Kidney epithelial cell (primary cell): ENCODE results near the gene SMAD6. TPM values are rescaled to one million over a fixed set of nuclear protein-coding genes. Genes with fewer than 3 reads are reported as not detected.

ENCODE experiments used
- DNase-seq: peaks from one replicate; pipeline ENCODE4 v3.0.0-alpha.2; 2010; ENCODE audit warnings: low read depth
- H3K27me3 ChIP-seq: 2 replicates; pipeline ENCODE4 v1.6.0; 2011; ENCODE audit warnings: low read length; ENCODE audit not compliant: control insufficient read depth, insufficient read depth
- H3K36me3 ChIP-seq: 2 replicates; pipeline ENCODE4 v1.5.1; 2011; ENCODE audit warnings: low read length; ENCODE audit not compliant: control insufficient read depth, insufficient read depth
- H3K4me3 ChIP-seq: 2 replicates; pipeline ENCODE4 v1.5.1; 2011; ENCODE audit warnings: low read depth, mild to moderate bottlenecking, control low read depth, low read length
- total RNA-seq: library from RNA; depleted of rRNA; stranded (reverse); fragments of >200 nt; gene quantifications from 2 replicates; pipeline ENCODE4 v1.2.3, GENCODE V29; 2015
- TF ChIP-seq, protein P1 (sequence below): IDR thresholded peaks from 2 replicates; pipeline ENCODE4 v1.5.1; 2011; ENCODE audit warnings: mild to moderate bottlenecking, moderate library complexity, low read length, control low read depth, inconsistent platforms; ENCODE audit not compliant: insufficient read depth, poor library complexity, severe bottlenecking

Gene SMAD6
- total RNA-seq, 1 donor from 2014 or later: 8.3 TPM

DNA sequence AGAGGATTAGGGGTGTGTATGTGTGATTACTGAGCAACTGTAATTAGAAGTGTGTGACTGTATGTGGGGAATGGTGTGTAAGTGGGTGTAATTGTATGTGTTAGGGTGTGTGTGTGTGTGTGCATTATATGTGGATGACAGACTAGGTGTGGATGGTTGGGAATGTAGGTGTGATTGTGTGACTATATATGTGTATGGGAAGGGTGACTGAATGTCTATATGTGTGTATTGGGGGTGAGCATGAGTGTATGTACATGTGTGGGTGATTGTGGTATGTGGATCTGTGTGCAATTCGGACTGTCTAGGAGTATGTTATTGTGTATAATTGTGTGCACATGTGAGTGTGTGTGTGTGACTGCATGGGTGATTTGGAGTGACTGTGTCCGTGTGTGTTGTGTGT is 43.2 kb upstream of the SMAD6 start:
- Histone ChIP-seq H3K4me3 (no peak overlapping the region), H3K27me3 (peaks cover 4% of the 10 kb centered on the region), H3K36me3 (no peaks in the 10 kb centered on the region)
- no peak for DNase-seq
- TF ChIP-seq, protein P1, sequence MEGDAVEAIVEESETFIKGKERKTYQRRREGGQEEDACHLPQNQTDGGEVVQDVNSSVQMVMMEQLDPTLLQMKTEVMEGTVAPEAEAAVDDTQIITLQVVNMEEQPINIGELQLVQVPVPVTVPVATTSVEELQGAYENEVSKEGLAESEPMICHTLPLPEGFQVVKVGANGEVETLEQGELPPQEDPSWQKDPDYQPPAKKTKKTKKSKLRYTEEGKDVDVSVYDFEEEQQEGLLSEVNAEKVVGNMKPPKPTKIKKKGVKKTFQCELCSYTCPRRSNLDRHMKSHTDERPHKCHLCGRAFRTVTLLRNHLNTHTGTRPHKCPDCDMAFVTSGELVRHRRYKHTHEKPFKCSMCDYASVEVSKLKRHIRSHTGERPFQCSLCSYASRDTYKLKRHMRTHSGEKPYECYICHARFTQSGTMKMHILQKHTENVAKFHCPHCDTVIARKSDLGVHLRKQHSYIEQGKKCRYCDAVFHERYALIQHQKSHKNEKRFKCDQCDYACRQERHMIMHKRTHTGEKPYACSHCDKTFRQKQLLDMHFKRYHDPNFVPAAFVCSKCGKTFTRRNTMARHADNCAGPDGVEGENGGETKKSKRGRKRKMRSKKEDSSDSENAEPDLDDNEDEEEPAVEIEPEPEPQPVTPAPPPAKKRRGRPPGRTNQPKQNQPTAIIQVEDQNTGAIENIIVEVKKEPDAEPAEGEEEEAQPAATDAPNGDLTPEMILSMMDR: no peak

DNA sequence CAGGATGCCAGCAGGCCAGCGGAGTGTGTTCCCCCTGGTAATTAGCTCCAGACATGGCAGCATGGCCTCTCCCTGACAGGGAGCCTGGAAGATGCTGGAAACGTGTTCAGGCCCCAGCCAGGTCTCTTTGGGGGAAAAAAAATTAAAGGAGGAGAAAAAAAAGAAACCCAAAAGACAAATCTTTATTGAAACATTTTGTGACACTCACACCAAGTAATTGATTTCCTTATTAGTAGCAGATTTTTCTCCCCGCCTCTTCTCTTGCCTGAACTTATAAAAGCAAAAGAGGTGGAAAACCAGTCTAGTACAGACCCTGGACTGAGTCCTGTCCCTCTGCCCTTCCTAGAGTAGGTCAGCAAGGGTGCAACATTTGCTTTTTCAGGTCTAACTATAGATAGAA is 42.7 kb upstream of the SMAD6 start:
- no peak for DNase-seq
- Histone ChIP-seq H3K27me3 (peaks cover 4% of the 10 kb centered on the region), H3K36me3 (no peaks in the 10 kb centered on the region), H3K4me3 (no peak overlapping the region)
- TF ChIP-seq, protein P1: no peak

DNA sequence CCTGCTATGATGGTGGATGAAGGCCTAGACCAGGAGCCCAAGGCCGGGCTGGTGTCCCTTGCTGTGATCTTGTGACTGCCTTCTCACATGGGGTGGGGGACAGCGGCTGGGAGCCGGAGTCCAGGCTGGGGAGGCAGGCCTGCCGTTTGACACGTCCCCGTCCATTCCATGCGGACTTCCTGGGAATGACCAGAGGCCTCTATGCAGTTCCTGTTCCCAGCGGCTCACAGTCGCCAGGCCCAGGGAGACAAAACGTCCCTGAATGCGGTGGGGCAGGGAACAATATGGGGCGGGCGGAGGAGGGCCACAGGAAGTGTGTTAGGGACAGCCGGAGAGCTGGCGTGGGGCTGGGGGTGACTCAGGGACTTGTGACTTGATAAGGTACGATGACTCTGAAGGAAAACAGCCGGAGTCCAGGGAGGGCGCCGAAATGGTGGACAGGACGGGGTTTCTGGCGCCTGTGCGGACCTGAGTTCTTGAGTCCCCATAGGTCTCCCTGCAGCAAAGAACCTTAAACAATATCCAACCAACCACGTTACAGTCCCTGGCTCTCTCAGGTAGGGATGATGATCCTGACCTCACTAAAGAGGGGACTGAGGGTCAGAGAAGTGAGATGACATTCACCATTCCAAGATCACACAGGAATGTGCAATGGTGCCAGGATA is 40.5 kb upstream of the SMAD6 start:
- TF ChIP-seq, protein P1: no peak
- DNase-seq: no peak

DNA sequence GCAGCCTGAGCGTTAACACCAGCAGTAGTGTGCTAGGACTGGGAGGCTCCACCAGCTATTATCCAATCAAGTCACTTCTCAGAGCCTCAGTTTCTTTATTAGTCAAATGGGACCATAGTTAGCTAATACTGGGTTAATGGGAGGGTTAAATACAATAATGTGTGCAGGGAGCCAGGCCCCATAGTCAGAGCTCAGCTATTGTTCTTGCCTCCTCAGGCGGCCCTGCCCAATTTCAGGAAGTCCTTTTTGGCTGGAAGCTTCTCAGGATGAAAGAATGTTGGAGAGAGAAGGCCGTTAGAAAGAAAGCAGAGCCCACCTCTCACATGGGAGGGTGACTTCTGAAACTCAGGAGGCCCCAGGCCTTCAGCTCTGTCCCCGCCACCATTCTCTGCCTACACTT is 39.5 kb upstream of the SMAD6 start:
- Histone ChIP-seq H3K4me3 (no peak overlapping the region), H3K27me3 (no peaks in the 10 kb centered on the region), H3K36me3 (no peaks in the 10 kb centered on the region)
- TF ChIP-seq, protein P1: no peak
- DNase-seq: no peak

More for the DNA sequence above, 40.5 kb upstream of the SMAD6 start:
- Histone ChIP-seq H3K27me3 (no peaks in the 10 kb centered on the region), H3K4me3 (no peak overlapping the region), H3K36me3 (no peaks in the 10 kb centered on the region)

DNA sequence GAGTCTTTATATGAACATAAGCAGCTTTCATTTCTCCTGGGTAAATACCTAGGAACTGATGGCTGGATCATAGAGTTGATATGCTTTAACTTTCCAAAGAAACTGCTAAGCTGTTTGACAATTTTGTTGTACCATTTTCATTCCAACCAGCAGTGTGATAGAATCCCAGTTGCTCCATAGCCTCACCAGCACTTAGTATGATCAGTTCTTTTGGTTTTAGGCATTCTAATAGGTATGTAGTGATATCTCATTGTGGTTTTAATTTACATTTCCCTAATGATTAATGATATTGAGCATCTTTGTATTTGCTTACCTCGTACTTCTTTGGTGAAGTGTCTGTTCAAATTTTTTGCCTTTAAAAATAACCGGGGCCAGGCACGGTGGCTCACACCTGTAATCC is 38.4 kb upstream of the SMAD6 start:
- no peak for DNase-seq
- TF ChIP-seq, protein P1: no peak
- Histone ChIP-seq H3K4me3 (no peak overlapping the region), H3K27me3 (no peaks in the 10 kb centered on the region), H3K36me3 (no peaks in the 10 kb centered on the region)

DNA sequence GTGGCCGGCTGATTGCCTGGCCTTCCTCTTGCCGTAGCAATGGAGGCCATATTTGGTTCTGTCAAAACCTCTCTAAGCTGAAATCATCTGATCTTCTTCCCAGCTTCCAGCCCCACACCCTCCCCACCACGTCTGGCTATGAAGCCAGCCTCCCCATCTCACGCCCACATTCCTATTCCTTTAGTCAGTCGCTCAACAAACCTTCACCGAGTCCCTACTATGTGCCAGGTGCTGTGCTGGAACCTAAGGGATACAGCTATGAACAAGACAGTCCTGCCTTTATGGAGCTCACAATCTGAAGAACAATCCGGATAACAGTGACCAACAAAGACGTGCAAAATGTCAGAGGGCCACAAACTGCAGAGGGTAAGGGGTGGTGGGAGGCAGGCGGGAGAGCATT is 31.9 kb upstream of the SMAD6 start:
- no peak overlapping the region for H3K4me3 ChIP-seq
- TF ChIP-seq, protein P1: no peak
- H3K36me3 ChIP-seq: no peaks in the 10 kb centered on the region
- no peak for DNase-seq
- no peaks in the 10 kb centered on the region for H3K27me3 ChIP-seq
